GM18873 (cell line): ENCODE measurements around the gene SACS.

Experiments used
- ATAC-seq: cut with Tn5 transposase; IDR thresholded peaks from one replicate; pipeline ENCODE4 v1.9.1; 2021; ENCODE audit warnings: mild to moderate bottlenecking, moderate library complexity, moderate number of reproducible peaks; ENCODE audit not compliant: unreplicated experiment, low FRiP score

SACS gene, protein sequence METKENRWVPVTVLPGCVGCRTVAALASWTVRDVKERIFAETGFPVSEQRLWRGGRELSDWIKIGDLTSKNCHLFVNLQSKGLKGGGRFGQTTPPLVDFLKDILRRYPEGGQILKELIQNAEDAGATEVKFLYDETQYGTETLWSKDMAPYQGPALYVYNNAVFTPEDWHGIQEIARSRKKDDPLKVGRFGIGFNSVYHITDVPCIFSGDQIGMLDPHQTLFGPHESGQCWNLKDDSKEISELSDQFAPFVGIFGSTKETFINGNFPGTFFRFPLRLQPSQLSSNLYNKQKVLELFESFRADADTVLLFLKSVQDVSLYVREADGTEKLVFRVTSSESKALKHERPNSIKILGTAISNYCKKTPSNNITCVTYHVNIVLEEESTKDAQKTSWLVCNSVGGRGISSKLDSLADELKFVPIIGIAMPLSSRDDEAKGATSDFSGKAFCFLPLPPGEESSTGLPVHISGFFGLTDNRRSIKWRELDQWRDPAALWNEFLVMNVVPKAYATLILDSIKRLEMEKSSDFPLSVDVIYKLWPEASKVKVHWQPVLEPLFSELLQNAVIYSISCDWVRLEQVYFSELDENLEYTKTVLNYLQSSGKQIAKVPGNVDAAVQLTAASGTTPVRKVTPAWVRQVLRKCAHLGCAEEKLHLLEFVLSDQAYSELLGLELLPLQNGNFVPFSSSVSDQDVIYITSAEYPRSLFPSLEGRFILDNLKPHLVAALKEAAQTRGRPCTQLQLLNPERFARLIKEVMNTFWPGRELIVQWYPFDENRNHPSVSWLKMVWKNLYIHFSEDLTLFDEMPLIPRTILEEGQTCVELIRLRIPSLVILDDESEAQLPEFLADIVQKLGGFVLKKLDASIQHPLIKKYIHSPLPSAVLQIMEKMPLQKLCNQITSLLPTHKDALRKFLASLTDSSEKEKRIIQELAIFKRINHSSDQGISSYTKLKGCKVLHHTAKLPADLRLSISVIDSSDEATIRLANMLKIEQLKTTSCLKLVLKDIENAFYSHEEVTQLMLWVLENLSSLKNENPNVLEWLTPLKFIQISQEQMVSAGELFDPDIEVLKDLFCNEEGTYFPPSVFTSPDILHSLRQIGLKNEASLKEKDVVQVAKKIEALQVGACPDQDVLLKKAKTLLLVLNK (N-terminal part only)

GRCh38 chr13:23433171-23434153 is at the start of gene SACS:
TSS of gene SACS (minus strand) at chr13:23433702. CDS start at chr13:23411239, 22,463 bp downstream.
- ATAC-seq = no peak

DNA sequence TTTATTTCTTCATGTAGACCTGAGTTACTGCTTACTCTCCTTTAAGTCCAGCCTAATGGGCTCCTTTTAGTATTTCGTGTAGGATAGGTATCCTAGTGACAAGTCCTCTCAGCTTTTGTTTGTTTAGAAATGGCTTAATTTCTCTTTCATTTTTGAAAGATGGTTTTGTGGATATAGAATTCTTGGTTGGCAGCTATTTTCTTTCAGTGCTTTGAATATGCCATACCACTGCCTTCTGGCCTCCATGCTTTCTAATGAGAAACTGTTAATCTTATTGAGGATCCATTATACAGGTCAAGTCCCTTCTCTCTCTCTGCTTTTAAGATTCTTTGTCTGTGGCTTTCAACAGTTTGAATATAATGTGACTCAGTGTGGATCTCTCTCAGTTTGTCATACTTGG is 46.8 kb upstream of the SACS start:
- no peak for ATAC-seq

- ATAC-seq = no peak
Observed at GRCh38 chr13:23477101-23477500, 43.6 kb upstream of the SACS start.

GRCh38 chr13:23473221-23473620 is 39.7 kb upstream of the SACS start:
- no peak for ATAC-seq

DNA sequence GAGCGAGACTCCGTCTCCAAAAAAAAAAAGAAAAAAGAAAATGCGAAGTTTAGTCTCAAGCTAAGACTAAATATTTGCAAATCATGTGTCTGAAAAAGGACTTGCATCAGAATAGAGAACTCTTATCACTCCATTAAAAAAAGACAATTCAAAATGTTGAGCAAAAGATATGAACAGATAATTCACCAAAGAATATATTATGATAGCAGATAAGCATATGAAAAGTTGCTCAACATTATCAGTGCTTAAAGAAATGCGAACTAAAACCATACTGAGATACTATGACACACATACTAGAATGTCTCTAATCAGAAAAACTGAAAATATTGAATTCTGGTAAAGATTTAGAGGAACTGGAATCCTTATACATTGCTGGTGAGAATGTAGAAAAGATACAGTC is 38.7 kb upstream of the SACS start:
- no peak for ATAC-seq

DNA sequence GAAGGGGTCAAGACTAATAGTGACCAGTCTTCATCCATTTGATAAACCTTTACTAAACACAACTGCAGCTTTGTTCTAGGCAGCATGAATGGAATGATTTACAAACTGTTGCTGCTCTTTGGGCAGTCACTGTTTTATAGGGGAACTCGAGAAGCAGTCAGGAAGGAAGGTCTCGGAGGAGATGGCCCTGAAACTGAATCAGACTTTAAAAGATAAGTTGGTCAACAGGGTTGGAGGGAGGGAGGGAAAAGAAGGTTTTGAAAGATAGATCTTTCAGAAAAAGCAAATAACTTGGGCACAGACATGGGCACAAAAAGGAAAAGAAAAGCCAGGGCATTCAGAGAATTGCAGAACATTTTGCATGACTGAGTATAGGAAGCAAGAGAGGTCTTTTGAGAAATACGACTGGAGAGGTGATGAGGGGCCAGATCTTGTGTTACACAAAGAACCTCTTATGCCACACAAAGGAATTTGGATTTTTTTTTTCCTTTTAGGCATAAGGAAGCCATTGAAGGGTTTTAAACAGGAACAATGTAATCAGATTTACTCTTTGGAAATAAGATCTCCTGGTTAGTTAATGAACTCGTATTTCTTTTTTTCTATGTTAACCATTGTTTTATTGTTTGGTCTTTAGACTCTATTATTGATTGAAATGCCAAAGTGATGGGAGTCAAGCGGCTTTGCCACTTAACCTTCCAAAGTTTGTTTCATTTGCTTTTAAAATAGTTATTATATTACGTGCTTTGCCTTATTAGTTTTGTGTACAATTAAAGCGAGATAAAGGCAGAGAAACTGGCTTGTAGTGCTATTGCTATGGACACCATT is 37.5 kb upstream of the SACS start:
- no peak for ATAC-seq

GRCh38 chr13:23469951-23470421 is 36.5 kb upstream of the SACS start:
- no peak for ATAC-seq

DNA sequence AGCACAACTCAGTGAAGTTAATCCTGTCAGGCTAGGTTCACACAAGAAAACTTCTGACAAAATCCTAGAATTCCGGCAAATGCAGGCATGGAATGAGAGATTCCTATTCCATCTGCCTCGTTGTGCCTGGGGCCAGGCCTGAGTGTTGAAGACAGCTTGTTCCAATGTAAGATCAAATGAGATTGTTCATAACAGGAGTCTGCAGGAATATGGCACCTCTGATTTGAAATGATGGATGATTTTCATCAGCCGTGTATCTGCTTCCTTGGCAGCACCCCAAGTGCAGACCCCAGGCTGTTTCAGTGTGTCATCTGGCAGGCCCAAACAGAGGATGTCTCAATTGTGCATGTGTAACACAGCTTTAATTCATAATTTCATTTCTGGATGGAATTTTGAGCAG is 35.3 kb upstream of the SACS start:
- ATAC-seq = no peak

- no peak for ATAC-seq
Observed at GRCh38 chr13:23467932-23468278, 34.4 kb upstream of the SACS start.

- ATAC-seq = no peak
Observed at GRCh38 chr13:23467048-23467931, 33.8 kb upstream of the SACS start.

DNA sequence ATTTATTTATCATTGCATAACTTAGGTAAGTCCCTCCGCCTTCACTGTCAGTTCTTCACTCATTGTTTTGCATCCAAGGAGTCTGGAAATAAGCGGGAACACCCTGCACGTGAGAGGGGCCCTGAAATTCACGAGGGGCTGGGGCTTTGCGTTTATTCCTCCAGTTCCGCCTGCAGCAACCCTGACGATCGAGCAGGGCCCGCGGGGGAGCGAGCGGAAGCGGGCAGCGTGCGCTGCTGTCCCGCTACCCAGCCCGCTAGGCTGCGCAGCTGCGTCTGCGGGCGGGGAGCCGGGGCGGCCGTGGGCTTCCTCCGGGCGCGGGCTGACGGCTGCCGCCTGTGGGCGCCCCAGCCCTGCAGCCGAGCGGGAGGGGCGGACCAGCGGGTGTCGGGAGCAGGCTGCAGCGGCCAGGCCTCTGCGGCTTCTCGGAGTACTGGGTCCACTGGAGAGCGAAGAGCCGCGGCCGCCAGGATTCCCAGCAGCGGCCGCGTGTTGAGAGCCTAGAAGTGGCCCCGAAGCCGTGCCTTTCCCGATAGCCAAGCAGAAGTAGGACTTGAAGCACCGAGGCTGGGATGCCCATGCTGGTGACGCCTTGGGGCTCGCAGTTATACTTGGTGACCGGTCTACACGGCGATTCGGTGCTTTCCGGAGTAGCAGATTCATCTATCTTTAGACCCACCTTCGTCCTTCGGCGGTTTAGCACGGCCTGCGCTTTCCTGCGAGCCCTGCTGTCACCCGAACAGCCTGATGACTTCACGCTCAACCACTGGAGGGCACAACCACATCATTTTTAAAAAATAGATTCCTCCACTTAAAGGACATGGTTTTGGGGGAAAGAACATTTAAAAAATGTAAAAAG is 32.9 kb upstream of the SACS start:
- ATAC-seq = peak; percentile 84

DNA sequence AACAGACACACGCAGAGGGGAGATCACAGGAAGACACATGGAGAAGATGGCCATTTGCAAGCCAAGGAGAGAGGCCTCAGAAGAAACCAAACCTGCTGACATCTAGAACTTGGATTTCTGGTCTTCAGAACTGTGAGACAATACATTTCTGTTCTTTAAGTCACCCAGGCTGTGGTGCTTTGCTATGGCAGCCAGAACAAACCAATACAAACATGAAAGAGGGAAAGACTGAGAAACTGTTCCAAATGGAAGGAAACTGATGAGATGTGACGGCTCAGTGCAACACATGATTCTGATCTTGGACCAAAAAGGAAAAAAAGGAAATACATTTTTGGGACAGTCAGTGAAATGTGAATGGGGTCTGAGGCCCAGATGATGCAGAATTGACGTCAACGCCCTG is 30.2 kb upstream of the SACS start:
- ATAC-seq = no peak

- ATAC-seq = no peak
Observed at GRCh38 chr13:23462815-23463559, 29.5 kb upstream of the SACS start.

GRCh38 chr13:23461544-23461943 is 28.0 kb upstream of the SACS start:
- no peak for ATAC-seq

DNA sequence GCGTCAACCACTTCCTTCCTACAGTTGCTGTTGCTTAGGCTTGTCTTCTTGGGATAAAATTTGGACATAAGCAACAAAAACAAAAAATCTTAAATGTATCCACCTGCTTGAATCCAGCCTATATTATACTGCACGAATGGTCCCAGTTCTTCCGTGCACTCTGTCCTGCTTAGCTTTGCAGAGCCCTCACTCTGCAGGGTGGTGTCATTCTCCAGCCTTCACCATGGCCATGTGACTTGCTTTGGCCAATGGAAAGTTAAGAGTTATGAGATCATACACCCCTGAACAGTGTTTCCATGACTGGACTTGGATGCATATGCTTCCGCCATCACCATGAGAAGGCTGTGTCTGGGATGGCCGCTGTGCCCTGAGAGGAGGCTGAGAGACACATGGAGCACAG is 27.4 kb upstream of the SACS start:
- no peak for ATAC-seq

DNA sequence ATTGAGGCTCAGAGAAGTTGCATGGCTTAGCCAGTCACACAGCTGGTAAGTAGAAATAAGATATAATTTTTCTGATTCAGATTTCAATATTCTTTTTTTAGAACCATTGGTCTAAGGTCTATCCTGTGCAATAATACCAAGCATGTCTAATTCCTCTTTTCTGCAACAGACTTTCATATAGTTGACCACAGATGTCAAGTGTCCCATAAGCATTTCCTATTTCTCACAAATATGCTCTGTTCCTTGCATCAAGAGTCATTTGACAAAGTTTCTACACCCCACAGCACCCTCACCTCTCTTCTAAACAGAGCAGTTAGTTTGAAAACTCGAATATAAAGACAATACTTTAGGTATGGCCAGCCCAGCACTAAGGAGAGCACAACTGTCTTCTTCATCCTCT is 26.8 kb upstream of the SACS start:
- no peak for ATAC-seq
